Measurements from ENCODE around the gene LIN7C. TPM values are rescaled to one million over a fixed set of nuclear protein-coding genes. Genes with fewer than 3 reads are reported as not detected.

The LIN7C gene
- total and polyA plus RNA-seq, 12 donors: 7.2 to 53.4 (median 33.6) TPM

DNA sequence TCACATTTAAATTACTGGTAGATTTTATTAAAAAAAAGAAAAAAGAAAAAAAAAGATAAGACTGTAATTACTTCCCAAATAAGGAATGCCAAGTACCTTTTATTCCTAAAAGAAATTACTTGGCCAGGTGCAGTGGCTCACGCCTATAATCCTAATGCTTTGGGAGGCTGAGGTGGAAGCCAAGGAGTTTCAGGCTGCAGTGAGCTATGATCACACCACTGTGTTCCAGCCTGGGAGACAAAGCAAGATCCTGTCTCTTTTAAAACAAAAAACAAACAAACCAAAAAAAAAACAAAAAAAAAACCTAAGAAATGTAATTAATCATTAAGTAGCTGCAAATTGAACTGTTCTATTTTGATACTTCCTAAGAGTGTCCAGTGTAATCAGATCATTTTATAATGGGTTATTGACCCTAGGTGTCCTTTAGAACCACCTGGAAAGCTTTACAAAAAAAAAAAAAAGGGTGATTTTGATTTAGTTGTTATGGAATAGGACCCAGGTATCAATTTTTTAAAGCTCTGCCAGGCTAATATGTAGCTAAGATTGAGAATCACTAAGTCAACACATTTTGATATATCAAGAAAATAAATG is 10.8 kb downstream of the LIN7C start:
- TF ChIP-seq POLR2A (IDR thresholded peaks at IDR 0.05): no peak
- TF ChIP-seq, protein P1, sequence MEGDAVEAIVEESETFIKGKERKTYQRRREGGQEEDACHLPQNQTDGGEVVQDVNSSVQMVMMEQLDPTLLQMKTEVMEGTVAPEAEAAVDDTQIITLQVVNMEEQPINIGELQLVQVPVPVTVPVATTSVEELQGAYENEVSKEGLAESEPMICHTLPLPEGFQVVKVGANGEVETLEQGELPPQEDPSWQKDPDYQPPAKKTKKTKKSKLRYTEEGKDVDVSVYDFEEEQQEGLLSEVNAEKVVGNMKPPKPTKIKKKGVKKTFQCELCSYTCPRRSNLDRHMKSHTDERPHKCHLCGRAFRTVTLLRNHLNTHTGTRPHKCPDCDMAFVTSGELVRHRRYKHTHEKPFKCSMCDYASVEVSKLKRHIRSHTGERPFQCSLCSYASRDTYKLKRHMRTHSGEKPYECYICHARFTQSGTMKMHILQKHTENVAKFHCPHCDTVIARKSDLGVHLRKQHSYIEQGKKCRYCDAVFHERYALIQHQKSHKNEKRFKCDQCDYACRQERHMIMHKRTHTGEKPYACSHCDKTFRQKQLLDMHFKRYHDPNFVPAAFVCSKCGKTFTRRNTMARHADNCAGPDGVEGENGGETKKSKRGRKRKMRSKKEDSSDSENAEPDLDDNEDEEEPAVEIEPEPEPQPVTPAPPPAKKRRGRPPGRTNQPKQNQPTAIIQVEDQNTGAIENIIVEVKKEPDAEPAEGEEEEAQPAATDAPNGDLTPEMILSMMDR (IDR thresholded peaks at IDR 0.05): no peak
- Histone ChIP-seq H3K9me3 (replicated peaks in 1 of 3) (peaks cover 0 to 12% (median 0%) of the 10 kb centered on the region in 3 donors), H3K4me1 (replicated peaks in 1 of 2) (peaks cover 13 to 24% of the 10 kb centered on the region in 2 donors), H3K36me3 (replicated peaks in 1 of 2) (peaks cover 0 to 44% of the 10 kb centered on the region in 2 donors), H3K27ac (peak overlapping the region in 1 of 5 donors; percentile 2), H3K4me3 (no peak overlapping the region), H3K27me3 (no peaks in the 10 kb centered on the region)
- intact Hi-C loops (cut with DNase I): no loop called here
- 84 to 100% (median 90%) methylated on average over 1 of the region's 1 CpG for WGBS, 4 donors
- DNase-seq: no peak

DNA sequence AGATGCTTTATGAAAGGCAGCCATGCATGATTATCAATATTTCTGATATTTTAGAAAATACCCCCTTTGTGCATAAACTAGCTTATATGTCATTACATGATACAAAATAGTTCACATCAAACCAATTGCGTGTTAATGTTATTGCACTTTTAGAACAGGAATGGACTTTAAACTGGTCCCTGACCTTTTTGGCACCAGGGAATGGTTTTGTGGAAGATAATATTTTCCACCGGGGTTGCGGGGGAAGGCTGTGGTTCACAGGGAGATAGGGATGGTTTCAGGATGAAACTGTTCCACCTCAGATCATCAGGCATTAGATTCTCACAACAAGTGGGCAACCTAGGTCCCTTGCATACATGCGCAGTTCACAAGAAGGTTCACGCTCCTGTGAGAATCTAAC is 17.5 kb downstream of the LIN7C start:
- H3K36me3 ChIP-seq (replicated peaks in 1 of 2): peaks cover 0 to 12% of the 10 kb centered on the region in 2 donors
- H3K27ac ChIP-seq: no peak overlapping the region
- H3K9me3 ChIP-seq (replicated peaks in 1 of 3): no peaks in the 10 kb centered on the region
- H3K4me1 ChIP-seq (replicated peaks in 1 of 2): peaks cover 0 to 3% of the 10 kb centered on the region in 2 donors
- intact Hi-C loops (cut with DNase I): loop anchor here (5.0 kb wide), 2 partner anchors 192 to 307 kb away; no protein-coding TSS in a partner anchor
- TF ChIP-seq POLR2A (IDR thresholded peaks at IDR 0.05): no peak
- TF ChIP-seq, protein P1 (IDR thresholded peaks at IDR 0.05): no peak
- no peak for DNase-seq
- no peaks in the 10 kb centered on the region for H3K27me3 ChIP-seq
- 80 to 87% (median 85%) methylated on average over 5 of the region's 5 CpGs for WGBS, 4 donors
- H3K4me3 ChIP-seq: no peak overlapping the region

DNA sequence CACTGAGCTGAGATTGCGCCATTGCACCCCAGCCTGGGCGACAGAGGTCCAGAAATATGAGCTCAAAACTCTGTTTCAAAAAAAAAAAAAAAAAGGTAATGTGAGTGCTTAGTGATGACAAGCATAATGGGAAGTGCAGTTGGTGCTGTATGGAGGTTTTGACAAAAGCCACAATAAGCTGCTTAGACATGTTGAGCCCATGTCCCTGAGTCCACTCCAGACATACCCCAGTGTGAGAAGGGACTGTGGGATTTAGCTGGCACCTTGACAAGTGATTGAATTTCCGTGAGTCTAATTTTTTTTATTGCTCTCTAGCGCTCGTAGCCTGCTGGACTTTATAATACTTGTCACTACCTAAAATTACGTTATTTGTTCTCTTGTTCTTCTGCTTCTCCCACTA is 18.9 kb downstream of the LIN7C start:
- peaks cover 0 to 12% of the 10 kb centered on the region in 2 donors for H3K36me3 ChIP-seq (replicated peaks in 1 of 2)
- peaks cover 0 to 3% of the 10 kb centered on the region in 2 donors for H3K4me1 ChIP-seq (replicated peaks in 1 of 2)
- no peaks in the 10 kb centered on the region for H3K9me3 ChIP-seq (replicated peaks in 1 of 3)
- H3K4me3 ChIP-seq: no peak overlapping the region
- no peaks in the 10 kb centered on the region for H3K27me3 ChIP-seq
- intact Hi-C loops (cut with DNase I): loop anchor here (5.0 kb wide), 2 partner anchors 190 to 305 kb away; no protein-coding TSS in a partner anchor
- no peak for TF ChIP-seq POLR2A (IDR thresholded peaks at IDR 0.05)
- TF ChIP-seq, protein P1 (IDR thresholded peaks at IDR 0.05): no peak
- no peak for DNase-seq
- WGBS, 4 donors: 78 to 84% (median 83%) methylated on average over 6 of the region's 6 CpGs
- no peak overlapping the region for H3K27ac ChIP-seq

DNA sequence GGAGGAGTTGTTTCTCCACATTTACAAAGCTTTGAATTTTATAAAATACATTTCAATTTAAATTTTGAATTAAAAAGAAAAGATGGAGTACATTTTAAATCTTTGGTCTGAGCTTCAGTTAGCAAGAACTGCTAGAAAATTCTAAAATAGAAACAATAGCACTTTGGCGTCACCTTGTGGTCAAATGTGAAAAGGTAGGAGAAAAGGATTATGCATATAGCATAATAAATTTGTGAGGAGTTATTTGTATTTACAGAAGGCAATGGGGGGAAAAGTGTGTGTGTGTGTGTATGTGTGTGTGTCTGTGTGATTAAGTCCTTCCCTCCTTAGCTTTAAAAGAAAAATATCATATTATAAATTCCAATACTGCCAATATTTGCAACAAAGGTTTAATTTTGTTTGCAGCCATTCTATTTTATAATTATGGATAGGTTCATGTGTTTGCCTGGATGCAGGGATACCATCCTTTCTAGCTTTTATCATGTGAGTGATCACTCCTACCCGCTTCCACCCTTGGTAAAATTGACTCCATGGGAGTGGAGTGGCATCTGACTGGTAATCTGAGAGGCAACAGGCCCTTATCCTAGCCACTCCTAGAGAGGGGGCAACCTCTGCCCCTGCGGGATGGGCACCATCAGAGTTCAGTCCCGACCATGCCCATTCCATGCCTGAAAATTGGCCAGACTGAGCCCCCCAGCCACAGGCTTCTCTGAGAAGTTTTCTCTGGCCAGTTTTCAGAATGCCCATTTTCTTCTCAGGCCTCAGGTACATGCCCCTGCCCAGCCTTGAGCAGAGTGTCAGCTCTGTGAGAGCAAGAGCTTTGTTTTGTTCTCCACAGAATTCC is 20.4 kb downstream of the LIN7C start:
- H3K9me3 ChIP-seq (replicated peaks in 1 of 3): no peaks in the 10 kb centered on the region
- H3K4me3 ChIP-seq: no peak overlapping the region
- intact Hi-C loops (cut with DNase I): loop anchor here (5.0 kb wide), 2 partner anchors 189 to 304 kb away; no protein-coding TSS in a partner anchor
- H3K27ac ChIP-seq: no peak overlapping the region
- WGBS, 4 donors: 40 to 44% (median 41%) methylated on average over 3 to 4 of the region's 4 CpGs
- peaks cover 0 to 3% of the 10 kb centered on the region in 2 donors for H3K4me1 ChIP-seq (replicated peaks in 1 of 2)
- no peaks in the 10 kb centered on the region for H3K27me3 ChIP-seq
- TF ChIP-seq, protein P1 (IDR thresholded peaks at IDR 0.05): peak; percentile 89 to 99 (median 94)
- no peak for TF ChIP-seq POLR2A (IDR thresholded peaks at IDR 0.05)
- DNase-seq: peak in 4 of 7 donors; percentile 22 to 65 (median 62)
- H3K36me3 ChIP-seq (replicated peaks in 1 of 2): peaks cover 0 to 2% of the 10 kb centered on the region in 2 donors
